Transverse colon (tissue), 4 donors: Measurements from ENCODE around the gene FBXO4. TPM values are rescaled to one million over a fixed set of nuclear protein-coding genes. Genes with fewer than 3 reads are reported as not detected.
"Not testable (repeated sequence)": the region's sequence is repeated elsewhere in the genome, so short reads cannot be mapped to it uniquely, and the experiment has no call there.

Experiments used
- DNase-seq: peaks from one replicate; pipeline ENCODE4 v3.0.0-alpha.2; 2019
- H3K27ac ChIP-seq, 4 donors: fragments of 200-600 bp; sonication (generic); 2 replicates each; pipeline ENCODE4 v1.5.1; 2016 to 2018; ENCODE audit warnings: inconsistent platforms in 4 of 4
- H3K27me3 ChIP-seq: fragments of 200-600 bp; sonication (generic); 2 replicates; pipeline ENCODE4 v1.5.1; 2017; ENCODE audit warnings: inconsistent platforms
- H3K36me3 ChIP-seq, 4 donors: fragments of 200-600 bp; sonication (generic); 2 replicates each; pipeline ENCODE4 v1.5.1; 2017 to 2019; ENCODE audit warnings: inconsistent platforms in 4 of 4
- H3K4me1 ChIP-seq, 4 donors: fragments of 200-600 bp; sonication (generic); 2 replicates each; pipeline ENCODE4 v1.5.1; 2017 to 2020; ENCODE audit warnings: inconsistent platforms in 4 of 4
- H3K4me3 ChIP-seq, 4 donors: fragments of 200-600 bp; sonication (generic); 1 replicate in 1 of 4; 2 replicates in 3 of 4; pipeline versions ENCODE4 v1.5.1 to v1.6.1; 2017 to 2019; ENCODE audit warnings: inconsistent platforms in 4 of 4
- H3K9me3 ChIP-seq, 2 donors: fragments of 200-600 bp; sonication (generic); 2 replicates each; pipeline ENCODE4 v1.5.1; 2017 to 2019; ENCODE audit warnings: inconsistent platforms in 2 of 2
- EP300 ChIP-seq: sonication (generic); formaldehyde crosslinking; IDR thresholded peaks from one replicate; pipeline ENCODE4 v1.6.1; 2017; ENCODE audit warnings: antibody characterized with exemption, low read depth
- POLR2A ChIP-seq: fragments of 450-650 bp; IDR thresholded peaks from one replicate; pipeline ENCODE4 v1.6.1; 2016; ENCODE audit warnings: antibody characterized with exemption, mild to moderate bottlenecking, moderate library complexity
- POLR2AphosphoS5 ChIP-seq, 3 donors: sonication (generic); formaldehyde crosslinking; IDR thresholded peaks; one replicate each; pipeline ENCODE4 v1.6.1; 2016; ENCODE audit warnings: antibody characterized with exemption in 3 of 3
- WGBS, 2 donors: methylation state at CpG; one replicate each; pipeline ENCODE4 v1.1.5; 2018; ENCODE audit warnings: low coverage in 1 of 2; 5-methylcytosine and 5-hydroxymethylcytosine counted together
- in situ Hi-C, 4 donors: fragments of 200-750 bp; cut with MboI; loops; one replicate each; pipeline versions ENCODE4 v1.15.0 to v1.15.1; 2017; ENCODE audit warnings: low sequenced_read_pairs in 3 of 4, low pct_ligation_motif_present in 1 of 4, low pct_unique_long_range_greater_than_20kb in 1 of 4
- intact Hi-C: fragments of 100-400 bp; cut with DNase I; formaldehyde crosslinking; loops from one replicate; pipeline ENCODE4 v1.15.1; 2023; ENCODE audit warnings: low total_unique reads
- total RNA-seq, 4 donors: library from RNA; depleted of rRNA; stranded (reverse); fragments of >200 nt; gene quantifications; one replicate each; pipeline ENCODE4 v1.1.0, GENCODE V29; 2016
- TF ChIP-seq, protein P1 (sequence below), 5 experiments: fragments of 200-600 bp in 3 of 5; fragments of 450-650 bp in 2 of 5; sonication (generic) in 3 of 5; IDR thresholded peaks; 1 replicate in 2 of 5; 2 replicates in 3 of 5; pipeline ENCODE4 v1.5.1; 2016 to 2017; ENCODE audit warnings: antibody characterized with exemption in 5 of 5, inconsistent platforms in 3 of 5, mild to moderate bottlenecking in 2 of 5, moderate library complexity in 1 of 5

FBXO4 gene
- total RNA-seq, 4 donors from 2014 or later, result 1.1 to 8.8 (median 7.1) TPM

DNA sequence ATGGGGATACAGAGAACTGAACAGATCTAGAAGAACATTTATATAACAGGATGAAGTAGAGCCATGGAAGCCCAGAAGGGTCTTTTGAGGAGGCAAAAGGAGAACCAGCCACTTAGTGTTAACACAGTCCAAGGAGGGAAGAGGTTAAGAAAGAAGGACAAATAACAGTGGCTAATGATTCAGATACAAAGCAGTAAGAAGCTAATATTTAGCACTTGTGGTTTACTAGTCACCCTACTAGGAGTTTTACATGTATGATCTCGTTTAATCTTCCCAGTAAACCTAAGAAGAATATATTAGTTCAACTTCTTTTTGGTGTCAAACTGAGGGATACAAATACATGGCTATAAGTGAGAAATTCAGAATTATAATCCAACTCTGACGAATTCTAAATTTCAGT lies 7.7 kb downstream of the FBXO4 start:
- 93% methylated on average over 2 of the region's 2 CpGs for WGBS, 2 donors
- Histone ChIP-seq H3K4me1 (no peaks in the 10 kb centered on the region), H3K4me3 (no peak overlapping the region), H3K27ac (no peak overlapping the region), H3K27me3 (no peaks in the 10 kb centered on the region), H3K36me3 (peaks cover 0 to 15% (median 0%) of the 10 kb centered on the region in 4 donors), H3K9me3 (no peaks in the 10 kb centered on the region)
- intact Hi-C loops (loop anchor here (10.0 kb wide), 1 partner anchor 78 kb away; no protein-coding TSS in a partner anchor), in situ Hi-C loops (no loop called here)
- TF ChIP-seq EP300, result no peak
- no peak for TF ChIP-seq POLR2AphosphoS5 (IDR thresholded peaks at IDR 0.05)
- no peak for TF ChIP-seq POLR2A
- TF ChIP-seq, protein P1, sequence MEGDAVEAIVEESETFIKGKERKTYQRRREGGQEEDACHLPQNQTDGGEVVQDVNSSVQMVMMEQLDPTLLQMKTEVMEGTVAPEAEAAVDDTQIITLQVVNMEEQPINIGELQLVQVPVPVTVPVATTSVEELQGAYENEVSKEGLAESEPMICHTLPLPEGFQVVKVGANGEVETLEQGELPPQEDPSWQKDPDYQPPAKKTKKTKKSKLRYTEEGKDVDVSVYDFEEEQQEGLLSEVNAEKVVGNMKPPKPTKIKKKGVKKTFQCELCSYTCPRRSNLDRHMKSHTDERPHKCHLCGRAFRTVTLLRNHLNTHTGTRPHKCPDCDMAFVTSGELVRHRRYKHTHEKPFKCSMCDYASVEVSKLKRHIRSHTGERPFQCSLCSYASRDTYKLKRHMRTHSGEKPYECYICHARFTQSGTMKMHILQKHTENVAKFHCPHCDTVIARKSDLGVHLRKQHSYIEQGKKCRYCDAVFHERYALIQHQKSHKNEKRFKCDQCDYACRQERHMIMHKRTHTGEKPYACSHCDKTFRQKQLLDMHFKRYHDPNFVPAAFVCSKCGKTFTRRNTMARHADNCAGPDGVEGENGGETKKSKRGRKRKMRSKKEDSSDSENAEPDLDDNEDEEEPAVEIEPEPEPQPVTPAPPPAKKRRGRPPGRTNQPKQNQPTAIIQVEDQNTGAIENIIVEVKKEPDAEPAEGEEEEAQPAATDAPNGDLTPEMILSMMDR (IDR thresholded peaks at IDR 0.05), result no peak
- DNase-seq, result no peak

DNA sequence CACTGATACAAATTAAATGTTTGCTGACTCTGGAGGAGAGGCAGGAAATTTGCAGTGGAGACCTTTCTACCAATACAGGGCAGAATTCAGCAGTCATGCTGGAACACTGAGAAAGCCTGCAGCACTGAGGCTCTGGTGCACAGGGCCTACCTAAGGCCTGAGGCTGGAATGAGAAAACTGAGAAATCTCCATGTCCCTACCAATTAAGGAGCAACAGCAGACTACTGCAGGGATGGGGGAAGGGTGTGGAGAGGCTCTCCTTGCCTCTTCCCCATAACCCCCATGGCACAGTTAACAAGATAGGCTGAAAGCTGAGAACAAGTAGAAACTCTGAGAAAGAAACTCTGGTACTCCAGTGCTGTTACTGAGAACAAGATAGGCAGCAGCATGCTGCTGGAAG lies 10.5 kb downstream of the FBXO4 start:
- in situ Hi-C loops (no loop called here), intact Hi-C loops (loop anchor here (10.0 kb wide), 1 partner anchor 81 kb away; no protein-coding TSS in a partner anchor)
- TF ChIP-seq, protein P1 (IDR thresholded peaks at IDR 0.05), result no peak
- TF ChIP-seq EP300 (no peak), POLR2A (no peak), POLR2AphosphoS5 (IDR thresholded peaks at IDR 0.05) (no peak)
- H3K36me3 ChIP-seq, result peaks cover 0 to 20% (median 0%) of the 10 kb centered on the region in 4 donors
- no peaks in the 10 kb centered on the region for H3K4me1 ChIP-seq
- no peaks in the 10 kb centered on the region for H3K9me3 ChIP-seq
- H3K27me3 ChIP-seq, result no peaks in the 10 kb centered on the region
- no peak overlapping the region for H3K4me3 ChIP-seq
- no peak overlapping the region for H3K27ac ChIP-seq
- no peak for DNase-seq

DNA sequence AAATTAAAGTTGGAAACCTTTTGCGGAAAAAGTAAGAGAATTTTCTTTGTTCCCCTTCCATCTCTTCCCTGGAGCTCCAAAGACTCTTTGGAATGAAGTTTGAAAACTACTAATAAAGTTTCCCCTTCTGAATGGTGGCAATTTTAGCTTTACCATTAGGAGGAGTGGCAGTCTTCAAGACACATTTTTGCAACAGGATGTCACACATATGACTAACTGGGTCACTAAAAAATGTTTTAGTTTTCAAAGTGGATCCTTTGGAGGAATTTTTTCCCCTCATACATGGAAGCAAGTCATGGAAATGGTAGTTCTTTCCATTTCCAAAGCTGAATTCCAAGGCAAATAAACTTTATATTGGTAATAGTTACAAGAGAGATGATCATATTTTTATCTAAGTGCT lies 15.6 kb downstream of the FBXO4 start:
- Histone ChIP-seq H3K4me1 (no peaks in the 10 kb centered on the region), H3K27ac (no peak overlapping the region), H3K27me3 (no peaks in the 10 kb centered on the region), H3K9me3 (no peaks in the 10 kb centered on the region), H3K36me3 (peaks cover 0 to 5% (median 0%) of the 10 kb centered on the region in 4 donors), H3K4me3 (no peak overlapping the region)
- no peak for TF ChIP-seq POLR2A
- TF ChIP-seq, protein P1 (IDR thresholded peaks at IDR 0.05), result no peak
- intact Hi-C loops (no loop called here), in situ Hi-C loops (no loop called here)
- 100% methylated on average over 1 of the region's 1 CpG for WGBS, 2 donors
- DNase-seq, result no peak

DNA sequence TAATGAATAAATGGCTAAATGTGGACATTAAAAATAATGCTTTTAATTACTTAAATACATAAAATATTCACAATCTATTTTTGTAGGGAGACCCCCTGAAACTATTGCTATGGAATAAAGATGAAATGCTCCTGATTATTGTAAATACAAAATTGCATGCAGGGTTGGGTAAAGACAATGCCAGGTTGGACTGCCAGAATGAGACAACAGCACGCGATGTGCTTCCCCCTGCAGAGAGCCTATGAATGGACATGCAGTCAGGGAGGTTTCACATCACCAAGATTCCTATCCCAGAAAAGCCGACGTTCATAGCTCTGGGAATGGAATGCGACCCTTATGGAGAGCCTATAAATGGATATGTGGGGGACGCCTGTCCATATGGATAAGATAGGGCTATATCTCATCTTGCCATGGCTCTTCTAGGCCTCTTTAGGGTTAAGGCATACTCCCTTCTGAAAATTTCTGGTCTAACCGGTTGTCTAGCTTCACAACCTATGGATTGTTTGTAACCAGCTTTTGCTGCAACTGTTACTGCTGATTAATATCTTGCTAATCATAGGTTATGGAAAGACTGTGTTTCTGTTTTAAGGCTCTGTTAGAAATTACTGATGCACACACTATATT lies 20.4 kb downstream of the FBXO4 start:
- H3K27ac ChIP-seq, in situ Hi-C loops, DNase-seq, H3K9me3 ChIP-seq, H3K27me3 ChIP-seq, H3K4me1 ChIP-seq, H3K4me3 ChIP-seq, H3K36me3 ChIP-seq, intact Hi-C loops: not testable (repeated sequence)
- 90 to 94% methylated on average over 3 to 7 of the region's 7 CpGs for WGBS, 2 donors

DNA sequence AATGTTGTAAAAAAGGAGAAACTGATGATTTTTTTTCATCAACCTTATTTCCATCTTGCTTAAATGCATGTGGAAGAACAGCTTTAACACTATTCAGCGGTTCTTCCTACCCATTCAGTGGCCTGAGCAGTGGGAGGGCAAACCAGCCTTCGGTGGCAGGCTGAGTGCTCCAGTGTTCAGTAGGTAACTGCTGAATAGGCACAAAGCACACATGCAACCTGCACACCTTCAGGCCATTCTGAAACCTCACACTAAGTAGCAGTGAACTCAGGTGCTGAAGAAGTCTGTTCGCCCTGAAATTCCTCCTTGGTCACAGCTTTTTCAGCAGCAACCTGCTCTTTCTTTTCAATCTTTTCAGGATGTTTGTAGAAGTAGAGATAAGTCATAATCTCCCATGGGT lies 26.1 kb downstream of the FBXO4 start:
- no peaks in the 10 kb centered on the region for H3K4me1 ChIP-seq
- in situ Hi-C loops (no loop called here), intact Hi-C loops (no loop called here)
- TF ChIP-seq POLR2A, result no peak
- TF ChIP-seq, protein P1 (IDR thresholded peaks at IDR 0.05), result no peak
- no peak for TF ChIP-seq EP300
- no peak for TF ChIP-seq POLR2AphosphoS5 (IDR thresholded peaks at IDR 0.05)
- no peaks in the 10 kb centered on the region for H3K27me3 ChIP-seq
- WGBS, 2 donors, result 86 to 89% methylated on average over 1 to 3 of the region's 3 CpGs
- no peaks in the 10 kb centered on the region for H3K36me3 ChIP-seq
- H3K4me3 ChIP-seq, result no peak overlapping the region
- no peaks in the 10 kb centered on the region for H3K9me3 ChIP-seq
- no peak overlapping the region for H3K27ac ChIP-seq
- DNase-seq, result no peak
